H1 (cell line): ENCODE results near the gene COG3.

Experiments used
- POLR2AphosphoS5 ChIP-seq: IDR thresholded peaks from 2 replicates; pipeline ENCODE4 v1.6.1; 2011; ENCODE audit warnings: low read depth, low read length
- RAD21 ChIP-seq, 2 experiments: IDR thresholded peaks in 1 of 2; conservative IDR thresholded peaks in 1 of 2; 2 replicates each; pipeline ENCODE4 v1.6.1; 2011; ENCODE audit warnings: low read depth in 2 of 2, low read length in 2 of 2, improper control_type of control experiment in 1 of 2, inconsistent platforms in 1 of 2, mild to moderate bottlenecking in 1 of 2, moderate library complexity in 1 of 2
- TAF1 ChIP-seq: IDR thresholded peaks from 2 replicates; pipeline ENCODE4 v1.6.1; 2011; ENCODE audit warnings: mild to moderate bottlenecking, low read depth, low read length
- TF ChIP-seq, protein P1 (sequence below): IDR thresholded peaks from 2 replicates; pipeline ENCODE4 v1.6.1; 2011; ENCODE audit warnings: low read depth, mild to moderate bottlenecking, low read length; ENCODE audit not compliant: insufficient read depth
- TF ChIP-seq, protein P2 (sequence below), 3 experiments: IDR thresholded peaks; 1 replicate in 2 of 3; 2 replicates in 1 of 3; pipeline versions ENCODE4 v1.5.1 to v1.6.1; 2011; ENCODE audit warnings: low read length in 3 of 3, mild to moderate bottlenecking in 3 of 3, inconsistent platforms in 2 of 3, low read depth in 1 of 3, moderate library complexity in 1 of 3; ENCODE audit not compliant: insufficient read depth in 1 of 3; ENCODE audit errors: control extremely low read depth in 1 of 3

- TF ChIP-seq, protein P1, sequence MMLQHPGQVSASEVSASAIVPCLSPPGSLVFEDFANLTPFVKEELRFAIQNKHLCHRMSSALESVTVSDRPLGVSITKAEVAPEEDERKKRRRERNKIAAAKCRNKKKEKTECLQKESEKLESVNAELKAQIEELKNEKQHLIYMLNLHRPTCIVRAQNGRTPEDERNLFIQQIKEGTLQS: no peak
- TF ChIP-seq RAD21 (IDR thresholded peaks at IDR 0.05 in 1 of 2, conservative IDR thresholded peaks at IDR 0.05 in 1 of 2; ENCODE audit: low read depth in 2 of 2, low read length in 2 of 2): no peak; a peak in 1 of 4 replicates
- no peak for TF ChIP-seq POLR2AphosphoS5
- no peak for TF ChIP-seq TAF1
- TF ChIP-seq, protein P2, sequence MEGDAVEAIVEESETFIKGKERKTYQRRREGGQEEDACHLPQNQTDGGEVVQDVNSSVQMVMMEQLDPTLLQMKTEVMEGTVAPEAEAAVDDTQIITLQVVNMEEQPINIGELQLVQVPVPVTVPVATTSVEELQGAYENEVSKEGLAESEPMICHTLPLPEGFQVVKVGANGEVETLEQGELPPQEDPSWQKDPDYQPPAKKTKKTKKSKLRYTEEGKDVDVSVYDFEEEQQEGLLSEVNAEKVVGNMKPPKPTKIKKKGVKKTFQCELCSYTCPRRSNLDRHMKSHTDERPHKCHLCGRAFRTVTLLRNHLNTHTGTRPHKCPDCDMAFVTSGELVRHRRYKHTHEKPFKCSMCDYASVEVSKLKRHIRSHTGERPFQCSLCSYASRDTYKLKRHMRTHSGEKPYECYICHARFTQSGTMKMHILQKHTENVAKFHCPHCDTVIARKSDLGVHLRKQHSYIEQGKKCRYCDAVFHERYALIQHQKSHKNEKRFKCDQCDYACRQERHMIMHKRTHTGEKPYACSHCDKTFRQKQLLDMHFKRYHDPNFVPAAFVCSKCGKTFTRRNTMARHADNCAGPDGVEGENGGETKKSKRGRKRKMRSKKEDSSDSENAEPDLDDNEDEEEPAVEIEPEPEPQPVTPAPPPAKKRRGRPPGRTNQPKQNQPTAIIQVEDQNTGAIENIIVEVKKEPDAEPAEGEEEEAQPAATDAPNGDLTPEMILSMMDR (IDR thresholded peaks at IDR 0.05; ENCODE audit: control extremely low read depth in 1 of 3, insufficient read depth in 1 of 3, low read depth in 1 of 3, low read length in 3 of 3): peak in 1 of 3 experiments; percentile 30; a peak in 2 of 4 replicates
These were observed 525 bp upstream of the COG3 start for GRCh38 chr13:45464141-45464686.
